Endometrial microvascular endothelial cells (primary cell): ENCODE data around the gene CHMP3. TPM values are rescaled to one million over a fixed set of nuclear protein-coding genes. Genes with fewer than 3 reads are reported as not detected.

ENCODE experiments used
- in situ Hi-C: cut with HindIII; loops from 2 replicates; pipeline ENCODE4 v1.10.0; 2017; ENCODE audit warnings: low sequenced_read_pairs, low pct_unique_long_range_greater_than_20kb; ENCODE audit errors: inconsistent ontology term
- total RNA-seq: library from RNA; depleted of rRNA; stranded (reverse); fragments of >200 nt; gene quantifications from one replicate; pipeline ENCODE4 v1.2.3, GENCODE V29; 2015; ENCODE audit errors: inconsistent ontology term

CHMP3 gene
- total RNA-seq, 1 donor from 2014 or later: 41.5 TPM

DNA sequence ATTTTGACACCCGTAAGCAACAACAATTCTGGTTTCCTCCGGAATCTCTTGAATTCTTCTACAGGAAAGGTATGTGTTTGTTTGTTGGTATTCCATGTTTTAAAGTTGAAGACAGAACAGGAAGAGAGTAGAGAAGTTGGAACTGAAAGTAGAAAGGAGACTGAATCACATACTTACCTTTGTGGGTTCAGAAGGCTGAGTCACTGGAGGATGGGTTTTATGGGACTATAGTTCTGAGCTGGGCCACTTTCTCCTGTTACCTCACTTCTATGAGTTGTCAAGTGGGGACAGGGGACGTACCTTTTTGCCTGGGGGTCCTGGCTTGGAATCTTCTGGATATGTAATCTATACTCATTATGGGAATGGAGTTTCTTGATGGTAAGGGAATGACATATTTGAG is 81.2 kb downstream of the CHMP3 start:
- in situ Hi-C loops: no loop called here

DNA sequence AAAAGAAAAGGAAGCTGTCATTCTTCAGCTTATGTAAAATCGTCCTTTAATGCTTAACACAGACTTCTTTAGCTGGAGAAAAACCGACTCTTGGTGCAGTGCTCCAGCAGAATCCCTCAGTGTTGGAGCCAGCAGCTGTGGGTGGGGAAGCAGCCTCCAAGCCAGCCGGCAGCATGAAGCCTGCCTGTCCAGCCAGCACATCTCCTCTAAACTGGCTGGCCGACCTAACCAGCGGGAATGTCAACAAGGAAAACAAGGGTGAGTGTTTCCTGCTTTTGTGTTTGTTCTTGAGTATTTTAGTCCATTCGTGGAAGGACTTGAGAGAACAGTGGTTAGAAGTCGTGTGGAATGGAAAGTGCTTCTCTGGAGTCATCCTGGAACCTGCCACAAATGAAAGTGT is 83.1 kb downstream of the CHMP3 start:
- in situ Hi-C loops: no loop called here

DNA sequence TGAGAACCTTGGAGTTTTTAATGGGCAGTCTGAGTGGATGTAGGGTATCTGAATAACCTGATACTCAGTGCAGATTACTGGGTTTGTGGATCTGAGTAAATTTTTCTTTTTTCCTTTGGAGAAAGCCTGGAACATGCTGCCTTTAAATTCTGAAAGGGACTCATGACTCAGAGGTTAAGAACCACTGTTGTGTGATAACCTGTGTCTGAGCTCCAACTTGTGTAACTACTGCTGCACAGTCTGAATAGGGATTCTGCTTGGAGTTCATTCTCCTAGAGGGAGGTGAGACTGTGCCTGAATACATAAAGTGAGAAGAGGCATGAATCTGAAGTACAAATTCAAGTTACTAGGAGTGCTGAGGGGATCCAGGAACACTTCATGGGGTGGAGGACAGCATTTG is 85.9 kb downstream of the CHMP3 start:
- in situ Hi-C loops: no loop called here

DNA sequence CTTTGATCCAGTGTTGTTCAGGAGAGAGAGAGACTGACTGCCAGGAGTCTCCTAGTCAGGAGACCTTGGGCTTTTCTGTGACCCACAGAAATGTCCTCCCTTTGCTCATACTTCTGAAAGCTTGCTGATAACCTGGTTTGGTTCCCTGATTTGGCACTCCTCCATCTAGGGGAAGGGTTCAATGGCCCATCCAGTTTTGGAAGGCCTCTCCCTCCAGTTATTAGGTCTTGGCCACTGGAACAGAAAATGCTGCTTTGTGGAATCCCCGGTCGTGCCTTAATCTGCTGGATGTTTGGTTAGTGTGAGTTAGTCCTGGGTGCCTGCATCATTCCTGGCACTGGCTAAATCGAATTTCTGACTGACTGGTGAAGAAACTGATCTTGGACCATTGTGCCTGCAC is 86.3 kb downstream of the CHMP3 start:
- in situ Hi-C loops: no loop called here

DNA sequence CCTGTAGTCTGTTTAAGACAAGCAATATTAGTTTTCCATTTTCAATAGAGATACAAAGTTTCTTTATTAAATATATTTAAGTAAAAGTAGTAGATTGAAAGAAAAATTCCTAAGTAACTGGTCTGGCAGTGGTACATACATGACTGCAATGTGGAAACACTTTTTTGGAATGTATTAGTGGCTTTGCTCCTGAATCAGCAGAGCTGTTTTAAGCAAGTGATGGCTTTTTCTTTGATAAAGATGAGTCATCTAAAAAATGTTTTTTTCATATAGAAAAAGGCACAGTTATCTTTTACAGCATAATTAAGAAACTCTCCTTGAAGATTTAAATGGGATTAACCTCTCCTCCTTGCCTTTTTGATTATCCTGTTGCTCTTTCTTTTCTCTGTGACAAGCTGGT is 87.2 kb downstream of the CHMP3 start:
- in situ Hi-C loops: no loop called here

DNA sequence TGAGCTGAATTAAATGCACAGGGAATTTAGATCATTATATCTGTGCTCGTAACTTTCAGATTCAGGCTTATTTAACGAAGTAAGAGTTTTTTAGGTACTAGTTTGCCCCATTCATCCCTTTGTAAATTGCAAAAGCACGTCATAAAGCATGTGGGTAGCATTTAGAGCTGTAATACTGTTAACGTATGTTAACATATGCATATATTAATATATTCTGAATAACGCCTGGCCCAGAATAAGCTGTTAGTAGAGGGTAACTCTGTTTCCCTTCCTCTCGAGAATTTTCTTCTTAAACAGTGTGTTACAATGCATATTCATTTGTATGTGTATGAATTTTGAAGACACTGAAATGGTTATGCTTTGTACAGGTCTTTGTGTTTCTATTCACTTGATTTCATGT is 91.6 kb downstream of the CHMP3 start:
- in situ Hi-C loops: no loop called here

DNA sequence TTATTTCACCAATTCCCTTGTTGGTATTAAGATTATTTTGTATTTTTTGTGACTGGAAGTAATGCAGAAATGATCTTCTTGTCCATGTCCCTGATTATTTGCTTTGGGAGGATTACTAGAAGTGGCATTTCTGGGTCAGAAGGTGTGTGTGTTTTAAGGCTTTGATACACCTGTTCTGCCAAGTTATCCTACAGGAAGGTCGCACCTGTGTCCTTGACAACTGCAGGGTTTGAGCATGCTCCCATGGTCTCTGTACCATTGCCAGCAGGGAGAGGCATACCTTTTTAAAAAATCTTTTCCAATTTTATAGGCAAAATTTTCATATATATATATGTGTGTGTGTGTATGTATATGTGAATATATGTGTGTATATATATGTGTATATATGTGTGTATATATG is 92.4 kb downstream of the CHMP3 start:
- in situ Hi-C loops: no loop called here

DNA sequence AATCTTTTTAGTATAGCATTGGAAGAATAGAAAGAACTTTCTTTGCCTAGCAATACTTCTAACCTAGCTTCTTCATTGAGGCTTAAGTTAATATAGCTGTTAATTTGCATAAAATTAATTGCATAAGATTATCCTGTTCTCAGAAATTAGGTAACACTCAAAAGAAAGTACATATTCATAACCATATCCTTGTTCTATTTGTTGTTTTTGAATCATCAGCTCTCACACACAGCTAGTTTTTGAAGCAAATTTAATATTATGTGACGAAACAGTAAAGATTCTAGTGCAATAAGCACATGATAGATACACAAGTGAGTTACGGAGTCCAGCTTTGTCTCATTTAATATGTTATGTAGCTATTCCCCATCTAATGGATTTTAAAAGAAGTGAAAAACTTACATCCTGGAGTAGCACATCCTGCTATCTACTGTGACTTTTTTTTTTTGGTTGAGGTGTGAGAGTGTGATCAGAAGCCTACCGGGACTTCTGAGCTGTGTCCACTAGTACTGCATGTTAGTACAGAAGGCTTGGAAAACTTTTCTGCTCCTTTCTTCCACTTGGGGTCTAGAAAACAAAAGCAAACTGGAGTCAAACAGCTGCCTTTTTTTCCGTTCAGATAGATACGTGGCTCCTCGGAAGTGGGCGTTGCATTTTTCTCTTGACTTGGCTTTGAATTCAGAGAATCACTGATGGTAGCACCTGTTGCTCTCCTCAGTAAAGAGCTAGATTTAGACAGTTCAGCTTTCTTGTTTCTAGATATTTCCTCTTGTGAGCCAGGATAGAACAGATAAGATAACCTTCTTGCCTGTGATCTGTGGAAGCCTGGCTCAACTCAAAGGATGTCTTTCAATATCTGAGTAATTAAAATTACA is 94.8 kb downstream of the CHMP3 start:
- in situ Hi-C loops: no loop called here

DNA sequence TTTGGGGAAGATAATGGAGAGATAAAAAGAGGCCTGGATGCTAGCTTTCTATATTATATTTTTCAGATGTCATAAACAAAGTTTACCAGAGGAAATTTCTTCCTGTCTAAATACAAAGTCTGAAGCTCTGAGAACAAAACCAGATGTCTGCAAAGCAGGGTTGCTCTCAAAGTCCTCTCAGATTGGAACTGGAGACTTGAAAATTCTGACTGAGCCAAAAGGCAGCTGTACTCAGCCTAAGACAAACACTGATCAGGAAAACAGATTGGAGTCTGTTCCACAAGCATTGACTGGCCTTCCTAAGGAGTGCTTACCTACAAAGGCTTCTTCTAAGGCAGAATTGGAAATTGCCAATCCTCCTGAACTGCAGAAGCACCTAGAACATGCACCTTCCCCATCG is 96.9 kb downstream of the CHMP3 start:
- in situ Hi-C loops: no loop called here

DNA sequence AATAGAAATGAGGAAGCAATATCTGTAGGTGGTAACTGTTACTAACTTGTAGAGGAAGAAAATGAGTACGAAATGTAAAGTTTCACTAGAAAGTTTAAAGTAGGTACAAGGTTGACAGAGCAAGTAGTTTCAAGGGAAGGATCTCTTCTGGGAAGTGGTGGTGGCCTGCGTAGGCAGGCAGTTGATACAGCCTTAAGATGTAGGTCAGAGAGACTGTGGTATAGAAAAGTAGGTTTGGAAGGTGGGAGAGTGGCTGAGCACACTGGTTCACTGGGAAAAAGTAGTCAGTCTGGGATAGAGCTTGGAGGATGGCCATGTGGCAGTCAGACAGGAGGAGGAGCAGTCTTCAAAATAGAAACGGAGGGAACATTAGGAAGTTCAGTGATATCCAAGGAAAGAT is 98.6 kb downstream of the CHMP3 start:
- in situ Hi-C loops: no loop called here

DNA sequence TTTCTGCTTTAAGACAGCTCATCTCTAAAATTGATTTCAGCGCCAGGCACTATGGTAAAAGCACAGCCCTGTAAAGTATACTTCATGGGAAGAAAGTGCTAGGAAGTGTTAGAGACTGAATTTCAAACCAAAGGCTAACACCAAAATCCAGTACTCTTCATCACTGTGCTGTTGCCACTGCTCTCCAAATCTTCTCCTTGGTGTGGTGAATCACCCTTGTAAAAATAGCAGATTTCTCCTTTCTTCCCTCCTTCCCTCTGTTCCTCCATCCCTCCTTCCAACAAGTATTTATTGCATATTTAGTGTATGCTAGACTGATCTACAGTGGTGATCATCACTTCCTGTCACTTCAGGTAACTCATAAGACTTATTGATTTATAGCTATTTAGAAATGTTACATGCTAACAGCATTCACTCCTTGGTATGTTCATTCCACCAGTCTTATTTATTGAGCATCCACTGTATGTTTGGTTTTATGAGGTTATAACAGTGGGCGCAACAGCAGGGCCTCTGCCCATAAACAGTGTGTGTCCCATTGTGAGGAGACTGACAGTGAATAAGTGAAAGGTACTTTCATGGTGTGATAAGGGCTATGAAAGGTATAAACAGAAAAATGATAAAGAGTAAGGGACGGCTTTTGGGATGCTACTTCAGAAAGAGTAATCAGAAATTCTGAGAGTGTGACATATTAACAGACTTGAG is 102.0 kb downstream of the CHMP3 start:
- in situ Hi-C loops: no loop called here

DNA sequence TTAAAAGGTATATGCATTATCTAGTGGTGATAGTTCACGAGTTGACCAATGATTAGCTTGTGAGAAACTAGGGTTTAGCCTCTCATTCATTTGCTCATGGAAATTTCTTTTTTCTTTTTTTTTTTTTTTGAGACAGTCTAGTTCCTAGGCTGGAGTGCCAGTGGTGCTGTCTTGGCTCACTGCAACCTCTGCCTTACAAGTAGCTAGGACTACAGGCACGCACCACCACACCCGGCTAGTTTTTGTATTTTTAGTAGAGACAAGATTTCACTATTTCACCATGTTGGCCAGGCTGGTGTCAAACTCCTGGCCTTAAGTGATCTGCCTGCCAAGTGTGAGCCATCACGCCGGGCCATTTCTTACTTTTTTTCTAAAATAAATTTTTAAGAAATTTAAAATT is 108.1 kb downstream of the CHMP3 start:
- in situ Hi-C loops: no loop called here

DNA sequence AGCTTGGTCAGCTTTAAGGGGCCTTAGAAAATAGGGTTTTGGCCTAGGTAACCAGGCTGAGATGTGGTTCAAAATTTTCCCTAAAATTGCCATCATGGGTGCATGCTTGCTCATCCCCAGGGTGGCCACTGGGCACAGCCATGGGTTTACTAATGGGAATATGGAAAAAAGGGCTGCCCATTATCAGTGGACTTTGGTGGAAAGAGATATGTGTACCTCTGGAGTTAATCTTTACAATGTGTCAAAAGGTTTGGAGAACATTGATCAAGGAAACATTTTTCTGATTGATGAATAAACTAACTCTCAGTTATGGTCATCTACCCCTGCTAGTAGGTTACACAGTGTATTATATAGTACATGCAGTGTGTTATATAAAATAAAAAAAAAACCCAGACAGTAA is 109.0 kb downstream of the CHMP3 start:
- in situ Hi-C loops: no loop called here

DNA sequence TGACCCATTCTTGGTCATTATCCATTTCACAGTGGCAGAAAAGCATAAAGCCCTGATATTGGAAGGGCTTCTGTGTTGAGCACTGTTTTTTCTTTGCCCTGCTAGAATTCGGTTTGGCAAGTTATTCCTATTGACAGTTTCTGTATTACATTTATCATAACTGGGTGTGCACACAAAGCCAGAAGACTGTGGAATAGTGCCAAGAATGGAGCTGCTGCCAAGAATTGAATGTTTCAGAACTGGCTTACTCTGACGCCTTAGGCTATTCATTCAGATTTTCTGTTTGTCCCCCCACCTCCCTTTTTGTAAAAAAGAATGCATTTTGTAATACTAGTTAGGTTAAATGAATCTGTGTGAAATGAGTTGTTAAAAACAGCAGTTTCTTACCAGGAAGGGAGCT is 109.4 kb downstream of the CHMP3 start:
- in situ Hi-C loops: no loop called here

Other genes starting within 250 kb of the CHMP3 start
- 0.28 TPM for gene REEP1, start 225.8 kb downstream of the CHMP3 start, total RNA-seq
- 14.7 TPM for gene KDM3A, start 122.1 kb downstream of the CHMP3 start, total RNA-seq
- 16.9 TPM for gene RNF103, start 60.4 kb upstream of the CHMP3 start, total RNA-seq
- gene RMND5A, start 156.8 kb upstream of the CHMP3 start, total RNA-seq: 26.0 TPM
- not detected for gene CD8A, start 227.5 kb upstream of the CHMP3 start, total RNA-seq